Measurements from ENCODE around the gene WRNIP1. TPM values are rescaled to one million over a fixed set of nuclear protein-coding genes. Genes with fewer than 3 reads are reported as not detected.
"Not testable (repeated sequence)": the region's sequence is repeated elsewhere in the genome, so short reads cannot be mapped to it uniquely, and the experiment has no call there.

Gene WRNIP1
- polyA plus RNA-seq, 4 donors = 47.9 to 62.3 (median 56.9) TPM

DNA sequence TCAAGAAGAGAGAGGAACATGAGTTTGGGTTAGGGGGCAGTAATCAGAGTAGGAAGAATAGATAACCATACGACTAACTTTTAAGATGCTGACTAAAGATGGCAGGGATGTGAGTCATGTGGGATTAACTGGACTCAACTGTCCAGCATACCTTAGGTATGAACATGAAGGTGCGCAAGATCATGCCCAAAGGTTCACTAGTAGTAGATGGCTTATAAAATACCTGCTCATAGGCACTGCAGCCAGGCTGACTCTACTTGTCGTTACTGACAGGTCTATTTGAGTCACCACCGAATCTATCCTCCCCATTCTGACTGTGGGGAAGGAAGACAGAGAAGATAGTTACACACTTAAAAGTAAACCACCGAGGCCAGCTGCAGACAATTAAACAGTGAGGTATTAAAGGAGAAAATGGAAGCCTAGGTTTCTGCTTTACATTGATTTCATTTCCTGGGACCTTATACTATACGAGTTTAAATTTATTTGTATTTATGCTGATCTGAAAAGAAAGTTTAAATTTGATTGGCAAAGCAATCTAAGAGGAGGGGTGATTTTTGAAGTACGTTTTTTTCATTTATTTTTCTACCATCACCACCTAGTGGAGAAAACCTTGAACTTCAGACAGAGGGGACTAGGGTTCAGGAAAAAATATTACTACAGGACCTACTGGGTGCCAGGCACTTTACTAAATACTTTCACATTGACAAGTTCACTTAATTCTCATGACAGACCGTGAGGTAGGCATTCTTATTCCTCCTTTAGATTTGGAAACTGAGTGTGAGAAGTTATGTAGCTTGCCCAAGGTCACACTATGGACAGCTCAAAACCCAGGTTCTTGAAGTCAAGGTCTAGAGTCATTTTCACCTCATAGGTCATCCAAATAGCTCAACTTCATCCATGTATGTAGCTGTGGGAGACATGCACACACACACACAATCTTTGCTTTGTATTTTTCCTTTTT lies 4.0 kb upstream of the WRNIP1 start:
- DNase-seq (ENCODE audit: low read depth in 4 of 4, low spot score in 3 of 4) = no peak

- not testable (repeated sequence) for DNase-seq (ENCODE audit: low read depth in 4 of 4, low spot score in 3 of 4)
Measured at GRCh38 chr6:2762868-2763267, 2.3 kb upstream of the WRNIP1 start.

DNA sequence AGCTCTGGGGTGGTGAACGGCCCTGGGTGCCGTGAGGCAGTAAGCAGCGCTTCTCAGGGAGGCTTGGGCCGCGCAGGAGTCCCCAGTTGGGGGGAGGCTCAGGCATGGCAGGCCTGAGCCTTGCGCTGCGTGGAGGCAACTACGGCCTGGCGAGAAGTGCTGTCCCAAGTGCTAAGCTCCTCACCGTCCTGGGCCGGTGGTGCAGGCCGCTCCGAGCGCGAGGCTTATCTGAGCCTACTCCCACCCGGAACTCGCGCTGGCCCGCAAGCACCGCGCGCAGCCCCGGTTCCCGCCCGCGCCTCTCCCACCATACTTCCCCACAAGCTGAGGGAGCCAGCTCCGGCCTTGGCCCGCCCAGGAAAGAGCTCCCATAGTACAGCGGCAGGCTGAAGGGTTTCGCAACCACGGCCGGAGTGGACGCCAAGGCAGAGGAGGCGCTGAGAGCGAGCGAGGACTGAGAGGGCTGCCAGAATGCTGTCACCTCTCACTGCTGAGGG lies 1.8 kb upstream of the WRNIP1 start:
- DNase-seq (ENCODE audit: low read depth in 4 of 4, low spot score in 3 of 4) = no peak

DNA sequence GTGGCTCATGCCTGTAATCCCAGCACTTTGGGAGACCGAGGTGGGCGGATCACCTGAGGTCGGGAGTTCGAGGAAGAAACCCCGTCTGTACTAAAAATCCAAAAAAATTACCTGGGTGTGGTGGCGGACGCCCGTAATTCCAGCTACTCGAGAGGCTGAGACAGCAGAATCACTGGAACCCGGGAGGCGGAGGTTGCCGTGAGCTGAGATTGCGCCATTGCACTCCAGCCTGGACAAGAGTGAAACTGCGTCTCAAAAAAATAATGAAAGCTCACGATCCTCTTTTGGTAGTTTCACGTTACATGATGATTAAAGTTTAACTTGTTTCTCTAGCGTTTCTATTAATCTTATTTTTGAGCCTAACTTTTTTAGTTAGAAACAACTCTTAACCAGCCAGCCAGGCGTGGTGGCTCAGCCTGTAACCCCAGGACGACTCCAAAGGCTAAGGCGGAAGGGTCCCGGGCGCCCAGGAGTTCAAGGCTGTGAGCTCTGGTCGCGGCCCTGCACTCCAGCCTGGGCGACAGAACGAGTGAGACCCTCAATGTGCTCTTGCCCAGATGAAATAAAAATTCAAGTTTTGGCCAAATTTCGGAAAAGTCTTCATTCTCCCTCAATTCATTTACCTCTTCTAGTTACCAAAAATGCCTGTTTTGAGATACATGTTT lies 1.2 kb upstream of the WRNIP1 start:
- DNase-seq (ENCODE audit: low read depth in 4 of 4, low spot score in 3 of 4) = no peak

GRCh38 chr6:2764610-2765165 lies 505 bp upstream of the WRNIP1 start:
- DNase-seq (ENCODE audit: low read depth in 4 of 4, low spot score in 3 of 4) = peak in 2 of 4 donors; percentile 49 to 60

- DNase-seq (ENCODE audit: low read depth in 4 of 4, low spot score in 3 of 4) = no peak
Measured at GRCh38 chr6:2765896-2766766, 938 bp downstream of the WRNIP1 start.

DNA sequence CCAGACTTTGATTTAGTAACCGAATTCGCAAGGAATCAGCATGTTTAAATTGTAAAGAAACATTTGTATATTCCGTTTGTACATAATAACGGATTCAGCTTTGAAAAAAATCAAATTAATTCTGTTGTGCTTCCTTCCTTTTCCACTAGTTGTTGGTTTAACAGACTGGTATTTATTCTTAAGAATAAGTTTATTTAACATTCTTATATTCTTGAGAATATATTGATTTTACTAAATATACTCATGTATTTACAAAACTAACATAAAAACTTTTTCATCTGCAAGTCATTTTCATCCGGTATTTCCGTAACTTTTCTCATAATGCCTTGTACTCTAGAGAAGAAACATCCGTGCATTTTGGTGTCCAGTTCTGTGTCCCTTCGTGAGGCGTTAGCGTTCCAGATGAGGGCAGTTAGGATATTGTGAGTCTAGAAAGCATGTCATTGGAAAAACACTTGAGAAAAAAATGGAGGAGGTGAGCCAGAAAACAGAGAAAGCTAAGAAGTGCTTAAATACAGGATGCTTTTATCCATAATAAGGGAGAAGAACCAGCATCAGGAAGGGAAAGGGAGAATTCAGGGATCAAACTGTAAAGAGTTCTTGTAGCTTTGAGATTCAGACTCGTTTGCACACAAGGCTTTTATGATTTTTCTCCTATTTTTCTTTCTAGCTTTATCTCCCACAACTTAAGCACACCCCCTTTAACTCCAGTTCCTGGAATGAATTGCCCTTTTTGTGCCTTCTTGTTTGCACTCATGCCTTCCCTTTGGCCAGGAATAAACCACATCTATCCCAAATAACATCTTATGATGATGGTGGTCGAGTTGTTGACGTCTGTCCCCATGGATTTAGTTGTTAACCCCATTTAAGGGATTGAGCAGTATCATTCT lies 1.8 kb downstream of the WRNIP1 start:
- no peak for DNase-seq (ENCODE audit: low read depth in 4 of 4, low spot score in 3 of 4)

DNA sequence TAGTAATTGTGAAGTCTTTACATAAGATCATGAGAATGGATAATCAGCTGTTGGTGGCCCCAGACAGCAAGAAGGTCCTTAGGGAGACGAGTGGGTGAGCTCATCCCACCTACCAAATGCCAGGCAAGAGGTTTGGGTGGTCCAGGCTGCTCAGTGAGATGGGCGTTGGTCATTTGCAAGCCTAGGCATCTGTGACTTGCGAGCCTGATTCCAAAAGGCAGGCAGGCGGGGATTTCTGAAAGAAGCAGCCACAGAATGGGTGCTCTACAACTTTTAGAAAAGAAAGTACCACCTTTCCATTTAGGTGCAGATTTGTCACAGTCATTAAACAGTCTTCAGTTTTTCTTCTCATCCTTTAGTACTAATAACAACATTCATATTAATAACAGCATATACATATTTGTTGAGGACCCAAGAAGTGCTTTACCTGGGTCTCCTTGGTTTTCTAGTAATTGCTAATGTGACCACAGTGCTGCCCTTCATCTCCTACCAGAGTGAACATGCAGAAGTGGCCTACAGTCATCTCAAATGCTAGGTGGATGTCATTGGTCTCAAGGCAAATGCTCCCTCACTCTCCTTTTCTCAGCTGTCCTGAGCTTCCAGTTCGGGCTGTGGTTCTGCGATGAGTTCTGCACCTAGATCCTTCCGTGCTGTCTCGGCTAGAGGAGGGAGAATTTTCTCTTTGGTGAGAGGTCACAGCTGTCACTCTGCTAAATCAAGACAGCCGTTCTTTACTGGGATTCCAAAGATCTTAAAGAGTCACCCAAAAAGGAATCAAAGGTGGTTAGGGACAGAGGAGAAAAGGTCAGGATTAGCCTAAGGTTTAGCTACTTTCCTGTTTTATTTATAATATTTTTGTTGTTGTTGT lies 2.7 kb downstream of the WRNIP1 start:
- no peak for DNase-seq (ENCODE audit: low read depth in 4 of 4, low spot score in 3 of 4)

DNA sequence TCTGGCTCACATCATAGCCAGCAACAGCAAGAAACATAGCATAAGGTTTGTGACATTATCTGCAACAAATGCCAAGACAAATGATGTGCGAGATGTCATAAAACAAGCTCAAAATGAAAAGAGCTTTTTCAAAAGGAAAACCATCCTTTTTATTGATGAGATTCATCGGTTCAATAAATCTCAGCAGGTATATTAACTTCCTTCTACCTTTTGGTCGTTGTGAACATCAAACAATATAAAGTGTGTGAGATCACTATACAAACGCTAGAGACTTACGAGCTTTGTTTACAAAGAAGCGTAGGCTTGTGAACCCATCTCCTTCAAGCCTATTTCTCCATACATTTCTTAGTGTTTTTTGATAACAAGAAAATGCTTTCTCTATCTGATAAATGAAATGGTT lies 3.5 kb downstream of the WRNIP1 start:
- no peak for DNase-seq (ENCODE audit: low read depth in 4 of 4, low spot score in 3 of 4)

GRCh38 chr6:2770171-2770570 lies 5.0 kb downstream of the WRNIP1 start:
- no peak for DNase-seq (ENCODE audit: low read depth in 4 of 4, low spot score in 3 of 4)

GRCh38 chr6:2771079-2771478 lies 5.9 kb downstream of the WRNIP1 start:
- no peak for DNase-seq (ENCODE audit: low read depth in 4 of 4, low spot score in 3 of 4)

- no peak for DNase-seq (ENCODE audit: low read depth in 4 of 4, low spot score in 3 of 4)
Measured at GRCh38 chr6:2772840-2773239, 7.6 kb downstream of the WRNIP1 start.

DNA sequence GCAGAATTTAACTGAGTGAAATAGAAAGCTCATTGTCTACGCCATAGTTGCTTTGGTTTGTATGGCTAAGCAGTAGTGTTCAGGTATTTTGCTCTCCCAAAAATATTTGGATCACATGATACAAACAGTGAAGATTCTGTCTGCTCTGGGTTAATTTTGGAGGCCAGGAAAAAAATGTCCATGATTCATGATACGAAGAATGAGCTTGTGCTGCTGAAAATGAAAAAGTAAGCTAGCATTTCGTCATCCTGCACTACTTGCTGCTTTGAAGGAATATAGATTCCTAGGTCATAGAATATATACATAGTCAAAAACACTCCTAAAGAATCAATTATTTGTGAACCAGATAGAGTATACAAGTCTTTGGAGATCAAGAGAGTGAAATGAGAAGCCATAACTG lies 8.3 kb downstream of the WRNIP1 start:
- no peak for DNase-seq (ENCODE audit: low read depth in 4 of 4, low spot score in 3 of 4)

DNA sequence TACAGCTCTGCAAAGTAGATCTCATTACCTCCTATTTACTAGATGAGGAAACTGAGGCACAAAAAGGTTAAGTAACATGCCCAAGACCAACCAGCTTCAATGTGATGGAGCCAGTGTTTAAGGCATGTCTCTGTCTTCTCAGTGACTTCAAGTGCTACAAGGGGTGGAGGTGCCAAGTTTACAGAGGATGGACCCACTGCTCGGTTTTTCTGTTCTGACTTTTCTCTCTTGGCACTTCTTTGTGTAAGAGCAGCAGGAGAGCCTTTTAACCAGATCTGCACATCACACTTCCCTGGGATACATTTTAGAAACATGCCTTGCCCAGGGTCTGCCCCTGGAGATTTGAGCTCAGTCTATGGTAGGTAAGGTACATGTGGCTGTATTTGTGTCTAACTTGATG lies 9.8 kb downstream of the WRNIP1 start:
- no peak for DNase-seq (ENCODE audit: low read depth in 4 of 4, low spot score in 3 of 4)

GRCh38 chr6:2777249-2777648 lies 12.1 kb downstream of the WRNIP1 start:
- DNase-seq (ENCODE audit: low read depth in 4 of 4, low spot score in 3 of 4) = no peak

DNA sequence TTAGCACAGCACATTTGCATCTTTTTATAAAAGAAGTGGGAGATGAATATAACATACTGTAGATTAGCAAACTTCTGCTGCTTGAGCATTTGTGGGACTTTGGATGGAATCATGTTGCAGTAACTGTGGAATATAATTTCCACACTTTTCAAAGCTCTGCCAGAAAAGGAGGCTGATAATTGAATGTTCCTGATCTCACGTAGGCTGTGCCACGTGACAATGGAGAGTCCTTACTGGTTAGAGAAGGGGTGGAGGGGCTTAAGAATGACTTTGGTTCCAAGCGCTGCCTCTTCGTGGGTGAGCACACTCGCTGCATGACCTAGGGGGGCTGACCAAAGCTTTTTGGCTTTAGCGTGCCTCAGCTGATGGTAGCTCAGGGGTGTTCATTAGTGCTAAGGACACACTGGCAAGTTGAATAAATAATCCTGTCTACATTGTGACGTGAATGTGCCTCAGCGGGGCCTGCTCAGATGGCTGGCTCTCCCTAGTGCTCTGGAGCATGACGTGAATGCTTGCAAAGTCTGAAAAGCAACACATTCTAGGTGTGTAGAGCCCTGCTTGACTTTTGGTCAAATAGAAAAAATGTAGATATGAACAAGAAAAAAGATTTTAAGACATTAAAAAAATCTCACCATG lies 15.0 kb downstream of the WRNIP1 start:
- no peak for DNase-seq (ENCODE audit: low read depth in 4 of 4, low spot score in 3 of 4)

DNA sequence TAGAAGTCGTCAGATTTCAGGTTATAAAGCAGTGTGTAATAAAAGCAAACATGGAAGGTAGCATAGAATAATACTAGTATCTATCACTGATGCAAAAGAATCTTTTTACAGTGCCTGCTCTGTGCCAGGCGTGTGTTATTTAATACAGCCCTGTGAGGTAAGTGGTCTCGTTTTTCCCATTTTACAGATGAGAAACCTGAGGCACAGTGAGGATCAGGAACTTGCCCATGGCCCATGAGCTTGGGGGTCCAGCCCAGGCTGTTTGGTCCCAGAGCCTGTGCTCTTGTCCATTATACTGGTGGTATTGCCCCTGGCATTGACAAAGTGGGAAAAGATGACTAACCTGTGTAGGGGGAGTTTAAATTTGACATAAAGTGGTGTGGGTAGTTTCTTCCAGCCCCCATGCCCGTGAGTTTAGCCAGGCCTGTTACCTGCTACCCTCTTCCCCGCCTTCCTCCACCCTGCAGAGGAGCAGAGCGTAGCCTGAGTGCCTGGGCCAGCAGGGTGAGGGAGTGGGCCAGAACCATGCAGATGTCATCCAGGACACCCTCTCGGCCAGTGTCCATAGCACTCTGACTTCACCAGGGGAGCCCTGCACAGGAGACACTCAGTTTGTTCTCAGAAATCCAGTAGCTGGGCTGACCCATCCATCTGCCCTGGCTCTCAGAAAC lies 16.6 kb downstream of the WRNIP1 start:
- no peak for DNase-seq (ENCODE audit: low read depth in 4 of 4, low spot score in 3 of 4)

DNA sequence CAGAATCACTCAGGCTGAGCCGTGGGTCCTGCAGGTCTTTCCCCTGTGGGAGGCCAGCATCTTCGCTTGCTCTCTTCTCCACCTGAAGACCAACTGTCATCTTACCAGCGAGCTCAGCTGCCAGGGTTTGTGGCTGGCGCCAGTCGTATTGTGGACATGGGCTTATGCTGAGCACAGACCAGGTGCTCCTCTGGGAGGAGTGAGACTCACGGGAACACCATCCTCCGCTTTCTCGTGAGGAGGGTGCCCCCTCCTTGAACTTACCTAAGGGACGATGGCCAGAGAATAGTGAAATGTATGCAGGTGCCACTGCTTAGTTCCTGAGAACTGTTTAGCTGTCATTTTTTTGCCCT lies 17.1 kb downstream of the WRNIP1 start:
- DNase-seq (ENCODE audit: low read depth in 4 of 4, low spot score in 3 of 4) = no peak
